ENCODE measurements around the gene JMJD1C.
"Not testable (repeated sequence)": the region's sequence is repeated elsewhere in the genome, so short reads cannot be mapped to it uniquely, and the experiment has no call there.

JMJD1C gene

GRCh38 chr10:63352976-63353375 is 112.8 kb downstream of the JMJD1C start:
- DNase-seq, result no peak

- DNase-seq, result no peak
These were observed 117.4 kb downstream of the JMJD1C start for GRCh38 chr10:63348245-63348850.

GRCh38 chr10:63346015-63346441 is 119.7 kb downstream of the JMJD1C start:
- no peak for DNase-seq

DNA sequence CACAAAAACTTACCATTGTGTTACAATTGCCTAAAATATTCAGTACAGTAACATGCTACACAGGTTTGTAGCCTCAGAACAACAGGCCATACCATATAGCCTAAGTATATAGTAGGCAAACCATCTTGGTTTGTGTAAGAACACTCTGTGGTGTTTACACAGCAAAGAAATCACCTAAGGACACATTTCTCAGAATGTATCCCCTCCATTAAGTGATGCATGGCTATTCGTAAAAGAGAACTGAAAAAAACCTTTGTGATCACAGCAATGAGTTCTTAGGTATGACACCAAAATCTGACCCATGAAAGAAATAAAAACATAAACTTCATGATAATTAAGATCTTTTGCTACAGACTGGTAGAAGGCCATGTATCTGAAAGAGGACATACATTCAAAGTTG is 121.5 kb downstream of the JMJD1C start:
- DNase-seq, result no peak

GRCh38 chr10:63343476-63343875 is 122.3 kb downstream of the JMJD1C start:
- no peak for DNase-seq

- not testable (repeated sequence) for DNase-seq
These were observed 126.1 kb downstream of the JMJD1C start for GRCh38 chr10:63339640-63340039.

DNA sequence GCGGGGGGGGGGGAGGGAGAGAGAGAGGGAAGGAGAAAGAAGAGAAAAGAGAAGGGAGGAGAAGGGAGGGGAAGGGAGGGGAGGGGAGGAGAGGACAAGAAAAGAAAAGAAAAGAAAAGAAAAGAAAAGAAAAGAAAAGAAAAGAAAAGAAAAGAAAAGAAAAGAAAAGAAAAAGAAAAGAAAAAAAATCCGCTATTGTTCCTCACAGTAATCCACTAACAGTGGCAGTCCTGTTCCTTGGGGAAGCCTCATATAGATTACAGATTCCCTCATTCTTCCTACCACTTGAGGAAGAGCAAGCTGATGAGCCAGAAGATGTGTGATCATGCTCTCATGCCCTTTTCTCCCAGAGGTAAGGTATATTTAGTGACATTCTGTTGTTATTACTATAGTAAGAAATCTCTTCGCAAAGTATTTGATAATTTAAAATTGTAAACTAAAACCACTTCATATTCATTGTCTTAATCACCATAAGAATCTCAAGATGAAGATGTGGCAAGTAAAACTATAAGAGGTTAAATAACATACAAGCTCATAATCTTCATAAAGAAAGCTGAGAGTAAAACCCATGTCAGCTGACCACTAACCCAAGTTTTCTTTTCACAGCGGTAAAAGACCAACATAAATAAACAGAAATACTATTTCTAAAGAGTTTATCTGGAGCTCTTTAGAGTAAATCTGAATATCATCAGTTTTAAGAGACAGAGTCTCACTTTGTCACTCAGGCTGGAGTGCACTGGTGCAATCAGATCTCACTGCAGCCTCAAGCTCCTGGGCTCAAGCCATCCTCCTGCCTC is 128.1 kb downstream of the JMJD1C start:
- DNase-seq, result no peak

- no peak for DNase-seq
These were observed 134.2 kb downstream of the JMJD1C start for GRCh38 chr10:63331586-63331985.

GRCh38 chr10:63324495-63324854 is 141.3 kb downstream of the JMJD1C start:
- no peak for DNase-seq

DNA sequence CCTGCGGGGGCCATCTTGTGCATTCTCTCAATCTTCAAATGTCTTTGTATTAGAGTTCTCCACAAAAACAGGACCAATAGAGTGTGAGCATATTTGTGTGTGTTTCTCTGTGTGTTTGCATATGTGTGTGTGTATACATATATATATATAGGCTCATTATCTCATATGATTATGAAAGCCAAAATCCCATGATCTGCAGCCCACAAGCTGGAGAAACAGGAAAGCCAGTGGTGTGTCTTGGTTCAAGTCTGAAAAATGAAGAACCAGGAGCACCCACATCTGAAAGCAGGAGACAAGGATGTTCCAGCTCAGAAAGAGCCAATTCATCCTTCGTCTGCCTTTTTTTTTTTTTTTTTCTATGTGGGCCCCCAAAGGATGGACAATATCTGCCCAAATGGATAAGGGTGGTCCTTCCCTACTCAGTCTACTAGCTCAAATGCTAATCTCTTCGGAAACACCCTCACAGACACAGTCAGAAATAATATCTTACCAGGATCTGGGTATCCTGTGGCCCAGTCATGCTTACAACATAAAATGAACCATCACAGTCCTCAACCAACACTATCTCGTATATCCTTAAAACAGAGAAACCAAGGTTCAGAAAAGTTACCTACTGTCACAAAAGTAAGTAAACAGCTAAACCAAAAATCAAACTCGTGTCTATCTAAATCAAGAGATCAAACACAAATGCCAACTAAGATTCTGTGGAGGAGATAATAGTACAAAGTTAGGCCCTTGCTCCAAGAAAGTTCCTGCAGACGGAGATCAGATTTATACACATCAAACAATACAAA is 141.9 kb downstream of the JMJD1C start:
- no peak for DNase-seq

DNA sequence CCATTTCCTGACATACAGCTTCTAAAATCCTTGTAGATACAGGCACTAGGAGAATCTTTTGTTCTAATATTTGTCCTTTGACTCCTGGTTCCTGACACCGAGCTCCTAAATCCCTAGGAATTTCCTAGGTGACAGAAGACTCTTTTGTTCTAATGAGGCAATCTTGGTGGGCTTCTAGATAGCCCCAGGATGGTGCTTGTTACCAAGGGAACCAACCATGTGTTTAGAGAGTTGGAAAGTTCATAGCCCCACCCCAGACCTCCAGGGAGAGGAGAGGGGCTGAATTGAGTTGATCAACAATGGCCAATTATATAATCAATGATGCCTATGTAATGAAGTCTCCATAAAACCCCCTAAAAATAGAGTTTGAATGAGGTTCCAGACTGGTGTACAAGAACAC is 145.1 kb downstream of the JMJD1C start:
- DNase-seq, result no peak

DNA sequence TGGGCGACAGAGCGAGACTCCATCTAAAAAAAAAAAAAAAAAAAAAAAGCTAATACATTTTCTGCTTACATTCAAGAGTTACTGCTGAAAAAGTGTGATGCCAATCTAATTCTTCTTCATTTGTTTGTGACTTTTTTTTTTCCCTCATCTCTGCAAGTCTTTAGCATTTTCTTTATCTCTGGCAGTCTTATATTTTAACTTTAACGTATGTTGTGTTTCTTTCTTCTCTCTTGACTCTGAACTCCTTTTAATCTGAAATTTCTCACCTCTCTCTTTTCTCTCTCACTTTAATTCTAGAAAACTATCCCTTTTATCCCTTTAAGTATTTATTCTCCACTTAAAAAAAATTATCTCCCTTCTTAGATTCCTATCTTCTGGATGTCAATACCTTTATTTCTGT is 146.5 kb downstream of the JMJD1C start:
- no peak for DNase-seq

DNA sequence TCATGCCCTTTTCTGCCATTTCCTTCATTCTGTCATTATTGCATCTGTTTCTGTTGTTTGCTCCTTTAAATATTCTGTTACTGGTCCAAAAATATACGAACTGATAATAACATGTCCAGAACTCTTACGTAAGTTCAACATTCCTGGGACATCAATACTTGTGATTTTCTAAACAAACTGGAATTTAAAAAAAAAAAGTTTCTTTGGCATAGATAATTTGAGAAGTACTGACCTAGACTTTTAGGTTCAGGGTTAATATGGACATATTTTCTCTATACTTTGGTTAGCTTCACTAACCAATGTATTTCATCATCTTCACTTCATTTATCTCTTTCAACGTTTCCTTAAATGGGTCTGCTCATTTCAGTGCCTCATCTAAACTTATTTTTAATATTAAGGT is 147.3 kb downstream of the JMJD1C start:
- no peak for DNase-seq

- DNase-seq, result no peak
These were observed 151.8 kb downstream of the JMJD1C start for GRCh38 chr10:63314020-63314419.

GRCh38 chr10:63313066-63313717 is 152.6 kb downstream of the JMJD1C start:
- DNase-seq, result no peak

- no peak for DNase-seq
These were observed 157.1 kb downstream of the JMJD1C start for GRCh38 chr10:63308628-63309027.

DNA sequence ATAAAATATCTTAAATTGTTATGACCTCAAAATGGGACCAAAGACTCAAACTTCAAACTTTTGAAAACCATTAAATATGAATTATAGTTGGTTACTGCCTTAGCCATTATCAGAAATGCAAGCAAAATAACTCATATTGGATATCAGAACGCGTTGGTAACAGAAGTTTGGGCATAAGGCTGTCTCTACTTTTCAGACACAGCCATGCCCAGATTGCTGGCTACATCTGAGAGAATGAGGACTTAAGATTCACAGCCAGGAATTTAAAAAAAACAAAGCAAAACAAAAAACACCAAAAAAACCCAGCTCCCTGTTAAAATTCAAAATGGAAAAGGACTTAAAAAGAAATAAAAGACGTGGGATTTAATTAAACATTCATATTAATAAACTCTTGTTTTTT is 161.6 kb downstream of the JMJD1C start:
- DNase-seq, result no peak

DNA sequence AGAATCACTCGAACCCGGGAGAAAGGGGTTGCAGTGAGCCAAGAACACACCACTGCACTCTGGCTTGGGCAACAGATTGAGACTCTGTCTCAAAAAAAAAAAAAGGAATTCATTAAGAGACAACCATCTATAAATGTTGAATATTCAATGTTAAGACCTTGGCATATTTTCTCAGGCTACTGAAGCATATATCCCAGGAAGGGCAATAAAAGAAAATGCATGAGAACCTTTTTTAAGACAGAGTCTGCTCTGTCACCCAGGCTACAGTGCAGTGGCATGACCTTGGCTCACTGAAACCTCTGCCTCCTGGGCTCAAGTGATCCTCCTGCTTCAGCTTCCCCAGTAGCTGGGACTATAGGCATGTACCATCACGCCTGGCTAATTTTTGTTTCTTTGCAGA is 165.0 kb downstream of the JMJD1C start:
- no peak for DNase-seq

- no peak for DNase-seq
These were observed 167.8 kb downstream of the JMJD1C start for GRCh38 chr10:63297941-63298340.

DNA sequence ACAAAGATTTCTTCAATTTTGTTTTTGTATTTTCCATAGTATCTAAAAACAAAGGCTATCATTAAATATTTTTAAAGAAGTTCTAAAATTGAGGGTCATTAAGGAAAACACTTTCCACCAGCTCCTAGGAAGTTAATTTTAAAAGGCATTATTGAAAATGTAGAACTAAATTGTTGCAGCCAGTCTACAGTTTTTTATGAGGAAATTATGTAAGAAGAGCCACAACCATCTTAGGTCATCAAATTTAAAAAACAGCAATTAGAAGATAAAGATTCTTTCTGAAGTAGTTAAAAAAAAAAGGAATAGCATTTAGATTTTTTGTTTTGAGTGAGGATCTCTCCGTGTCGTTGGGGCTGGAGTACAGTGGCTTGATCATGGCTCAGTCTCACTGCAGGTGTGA is 171.0 kb downstream of the JMJD1C start:
- DNase-seq, result no peak

- not testable (repeated sequence) for DNase-seq
These were observed 172.9 kb downstream of the JMJD1C start for GRCh38 chr10:63292847-63293246.

DNA sequence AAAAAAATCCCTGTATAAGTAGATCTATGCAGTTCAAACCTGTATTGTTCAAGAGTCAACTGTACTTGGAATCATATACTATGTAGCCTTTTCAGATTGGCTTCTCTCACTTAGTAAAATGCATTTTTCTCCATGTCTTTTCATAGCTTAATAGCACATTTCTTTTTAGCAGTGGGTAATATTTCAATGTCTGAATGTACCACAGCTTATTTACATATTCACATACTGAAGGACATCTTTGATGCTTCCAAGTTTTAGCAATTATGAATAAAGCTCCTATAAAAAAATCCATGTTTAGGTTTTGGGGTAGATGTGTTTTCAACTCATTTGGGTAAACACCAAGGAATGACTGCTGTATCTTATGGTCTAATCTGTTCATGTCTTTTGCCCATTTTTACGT is 177.6 kb downstream of the JMJD1C start:
- DNase-seq, result no peak

GRCh38 chr10:63286754-63287264 is 179.0 kb downstream of the JMJD1C start:
- DNase-seq, result no peak
